Ectodermal cell (in vitro differentiated cells): ENCODE results near the gene ACTL10.
"Not testable (repeated sequence)": the region's sequence is repeated elsewhere in the genome, so short reads cannot be mapped to it uniquely, and the experiment has no call there.

ENCODE experiments used
- H3K27ac ChIP-seq: 2 replicates; pipeline ENCODE4 v1.7.0; 2013; ENCODE audit warnings: mild to moderate bottlenecking, low read depth, low read length; ENCODE audit not compliant: insufficient read depth, poor library complexity, severe bottlenecking
- H3K27me3 ChIP-seq: 2 replicates; pipeline ENCODE4 v1.7.0; 2013; ENCODE audit warnings: mild to moderate bottlenecking, low read length; ENCODE audit not compliant: insufficient read depth, control insufficient read depth, poor library complexity, severe bottlenecking
- H3K36me3 ChIP-seq: one replicate; pipeline ENCODE4 v1.7.0; 2013; ENCODE audit warnings: low read length; ENCODE audit not compliant: control insufficient read depth, insufficient read depth
- H3K4me1 ChIP-seq: one replicate; pipeline ENCODE4 v1.7.0; 2013; ENCODE audit warnings: low read length; ENCODE audit not compliant: control insufficient read depth, insufficient read depth
- H3K4me3 ChIP-seq: 2 replicates; pipeline ENCODE4 v1.7.0; 2013; ENCODE audit warnings: low read depth, low read length, control low read depth; ENCODE audit not compliant: insufficient read depth
- H3K9me3 ChIP-seq: 2 replicates; pipeline ENCODE4 v1.7.0; 2013; ENCODE audit warnings: mild to moderate bottlenecking, low read length, moderate library complexity; ENCODE audit not compliant: control insufficient read depth
- WGBS, 2 experiments: methylation state at CpG; one replicate each; pipeline ENCODE4 v1.1.7; 2013; ENCODE audit warnings: missing lambda C conversion rate in 2 of 2; 5-methylcytosine and 5-hydroxymethylcytosine counted together

The ACTL10 gene

GRCh38 chr20:33694639-33695012 is 27.9 kb downstream of the ACTL10 start:
- no peaks in the 10 kb centered on the region for H3K9me3 ChIP-seq
- H3K36me3 ChIP-seq = no peaks in the 10 kb centered on the region
- no peak overlapping the region for H3K4me3 ChIP-seq
- H3K27ac ChIP-seq = peak overlapping the region; percentile 66
- H3K27me3 ChIP-seq = no peaks in the 10 kb centered on the region
- peaks cover 13% of the 10 kb centered on the region for H3K4me1 ChIP-seq
- 72 to 74% methylated on average over 6 of the region's 6 CpGs for WGBS, 2 experiments

GRCh38 chr20:33696448-33696847 is 29.7 kb downstream of the ACTL10 start:
- H3K4me3 ChIP-seq = no peak overlapping the region
- no peak overlapping the region for H3K27ac ChIP-seq
- no peaks in the 10 kb centered on the region for H3K27me3 ChIP-seq
- H3K36me3 ChIP-seq = no peaks in the 10 kb centered on the region
- H3K4me1 ChIP-seq = peaks cover 13% of the 10 kb centered on the region
- H3K9me3 ChIP-seq = no peaks in the 10 kb centered on the region
- 87 to 97% methylated on average over 4 of the region's 4 CpGs for WGBS, 2 experiments

GRCh38 chr20:33697129-33697528 is 30.4 kb downstream of the ACTL10 start:
- Histone ChIP-seq H3K27ac (no peak overlapping the region), H3K9me3 (no peaks in the 10 kb centered on the region), H3K36me3 (no peaks in the 10 kb centered on the region), H3K27me3 (no peaks in the 10 kb centered on the region), H3K4me3 (no peak overlapping the region), H3K4me1 (peaks cover 13% of the 10 kb centered on the region)
- 86 to 94% methylated on average over 8 of the region's 8 CpGs for whole genome bisulfite sequencing, 2 experiments

- H3K9me3 ChIP-seq, H3K27me3 ChIP-seq, H3K36me3 ChIP-seq, H3K4me1 ChIP-seq, H3K4me3 ChIP-seq, H3K27ac ChIP-seq: not testable (repeated sequence)
- WGBS, 2 experiments = 93 to 97% methylated on average over 17 to 23 of the region's 27 CpGs
These were observed 32.2 kb downstream of the ACTL10 start for GRCh38 chr20:33698966-33699365.

- H3K9me3 ChIP-seq, H3K27ac ChIP-seq, H3K27me3 ChIP-seq, H3K4me3 ChIP-seq, H3K4me1 ChIP-seq, H3K36me3 ChIP-seq: not testable (repeated sequence)
- WGBS, 2 experiments = 95 to 96% methylated on average over 45 of the region's 45 CpGs
These were observed 34.1 kb downstream of the ACTL10 start for GRCh38 chr20:33700696-33701441.

GRCh38 chr20:33701629-33702450 is 35.1 kb downstream of the ACTL10 start:
- Histone ChIP-seq H3K9me3 (no peaks in the 10 kb centered on the region), H3K27ac (no peak overlapping the region), H3K4me1 (no peaks in the 10 kb centered on the region), H3K36me3 (no peaks in the 10 kb centered on the region), H3K27me3 (no peaks in the 10 kb centered on the region), H3K4me3 (no peak overlapping the region)
- 95 to 97% methylated on average over 27 of the region's 27 CpGs for WGBS, 2 experiments

GRCh38 chr20:33702861-33703260 is 36.1 kb downstream of the ACTL10 start:
- no peaks in the 10 kb centered on the region for H3K27me3 ChIP-seq
- H3K9me3 ChIP-seq = no peaks in the 10 kb centered on the region
- H3K27ac ChIP-seq = no peak overlapping the region
- H3K36me3 ChIP-seq = no peaks in the 10 kb centered on the region
- H3K4me1 ChIP-seq = no peaks in the 10 kb centered on the region
- 88 to 92% methylated on average over 5 of the region's 5 CpGs for WGBS, 2 experiments
- no peak overlapping the region for H3K4me3 ChIP-seq

- Histone ChIP-seq H3K27ac (no peak overlapping the region), H3K36me3 (no peaks in the 10 kb centered on the region), H3K4me1 (no peaks in the 10 kb centered on the region), H3K27me3 (no peaks in the 10 kb centered on the region), H3K9me3 (no peaks in the 10 kb centered on the region), H3K4me3 (no peak overlapping the region)
- WGBS, 2 experiments = 88 to 97% methylated on average over 7 of the region's 8 CpGs
These were observed 36.9 kb downstream of the ACTL10 start for GRCh38 chr20:33703498-33704137.

- H3K27ac ChIP-seq = no peak overlapping the region
- H3K36me3 ChIP-seq = no peaks in the 10 kb centered on the region
- no peaks in the 10 kb centered on the region for H3K9me3 ChIP-seq
- no peaks in the 10 kb centered on the region for H3K4me1 ChIP-seq
- 91 to 94% methylated on average over 11 of the region's 11 CpGs for WGBS, 2 experiments
- no peak overlapping the region for H3K4me3 ChIP-seq
- H3K27me3 ChIP-seq = no peaks in the 10 kb centered on the region
These were observed 37.6 kb downstream of the ACTL10 start for GRCh38 chr20:33704197-33704924.

GRCh38 chr20:33707668-33708067 is 40.9 kb downstream of the ACTL10 start:
- Histone ChIP-seq H3K9me3 (no peaks in the 10 kb centered on the region), H3K4me1 (no peaks in the 10 kb centered on the region), H3K4me3 (no peak overlapping the region), H3K27ac (no peak overlapping the region), H3K36me3 (no peaks in the 10 kb centered on the region), H3K27me3 (no peaks in the 10 kb centered on the region)
- WGBS, 2 experiments = 92 to 93% methylated on average over 11 of the region's 11 CpGs
